Mesenteric fat pad (tissue), 1 donor: ENCODE results near the gene EYA4. TPM values are rescaled to one million over a fixed set of nuclear protein-coding genes. Genes with fewer than 3 reads are reported as not detected.

Source experiments
- DNase-seq: peaks from one replicate; pipeline ENCODE4 v3.0.0-alpha.2; 2020; ENCODE audit warnings: low spot score
- total RNA-seq: library from RNA; stranded (reverse); fragmentation: NEBNext Ultra II Directional; extraction: Animal tissue kit (Norgen Biotek cat#: 25700); gene quantifications from one replicate; pipeline ENCODE4 v1.2.1, GENCODE V29; 2021
- donor health status: DM: yes; HTN: yes; CAD: no.

Gene EYA4
- total RNA-seq, 1 donor from 2014 or later = 1.0 TPM

DNA sequence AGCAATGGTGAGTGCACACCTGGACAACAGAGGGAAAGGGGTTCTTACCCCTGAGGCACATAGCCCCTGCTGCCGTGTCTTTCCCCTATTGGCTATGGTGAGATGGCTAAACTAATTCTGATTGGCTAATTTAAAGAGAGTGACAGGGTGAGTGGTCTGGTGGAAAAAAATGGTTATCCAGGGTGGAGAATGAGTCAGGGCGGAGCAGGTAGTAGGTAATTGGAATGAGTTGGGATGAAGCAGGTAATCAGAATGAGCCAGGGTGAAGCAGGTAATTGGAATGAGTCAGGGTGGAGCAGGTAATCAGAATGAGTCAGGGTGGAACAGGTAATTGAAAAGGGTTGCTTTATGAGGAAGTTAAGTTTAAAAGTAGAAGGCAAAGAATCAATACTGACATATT, 200.3 kb downstream of the EYA4 start:
- no peak for DNase-seq

DNA sequence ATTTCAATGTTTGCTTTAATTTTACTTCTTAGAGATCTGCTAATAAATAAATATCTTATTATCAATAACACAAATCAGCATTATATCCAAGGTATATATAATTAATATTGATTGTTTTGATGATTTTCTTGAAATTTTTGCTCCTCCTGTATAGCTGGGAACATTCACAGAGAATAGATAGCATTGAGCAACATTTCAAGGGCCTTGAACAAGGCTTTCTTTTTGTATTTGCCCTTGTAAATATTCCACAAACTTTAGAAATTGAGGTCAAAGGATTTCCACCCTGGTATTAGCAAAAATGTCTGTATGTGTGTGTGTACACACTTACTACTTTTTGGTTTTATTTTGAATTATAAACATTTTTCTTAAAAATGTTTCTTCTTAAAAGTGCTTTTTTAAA, 205.6 kb downstream of the EYA4 start:
- DNase-seq = no peak

DNA sequence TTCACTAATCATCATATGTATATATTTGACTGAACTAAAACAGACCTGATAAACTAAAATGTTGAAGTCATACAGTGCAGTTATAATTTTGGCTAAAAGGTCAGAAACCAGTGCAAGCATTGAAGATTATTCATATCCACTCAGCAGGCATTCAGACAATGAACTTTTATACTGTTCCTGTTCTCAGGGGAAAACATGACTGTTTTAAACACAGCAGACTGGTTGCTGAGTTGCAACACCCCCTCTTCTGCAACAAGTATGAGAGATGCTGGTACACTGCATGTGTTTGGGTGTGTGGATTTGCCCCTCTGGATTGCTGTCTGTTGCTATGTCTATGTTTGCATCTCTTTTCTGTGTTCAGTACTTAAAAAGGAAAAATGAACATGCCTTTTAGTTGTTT, 206.8 kb downstream of the EYA4 start:
- no peak for DNase-seq

DNA sequence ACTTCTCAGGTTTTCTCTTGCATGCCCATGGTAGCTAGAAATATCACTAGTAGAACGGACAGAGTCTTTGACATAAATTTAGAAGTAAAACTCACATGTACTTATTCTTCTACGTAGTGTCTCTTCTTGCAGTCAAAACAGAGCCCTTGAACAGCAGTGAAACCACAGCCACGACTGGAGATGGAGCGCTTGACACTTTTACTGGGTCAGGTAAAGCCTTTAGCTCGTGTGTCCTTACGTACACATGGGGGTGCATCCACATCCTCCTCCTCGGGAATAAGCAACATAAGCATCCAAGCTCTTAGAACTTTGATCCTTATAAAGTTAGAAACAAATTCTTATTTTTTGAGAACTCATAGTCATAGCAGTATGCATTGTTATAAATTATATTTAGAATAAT, 215.3 kb downstream of the EYA4 start:
- no peak for DNase-seq

DNA sequence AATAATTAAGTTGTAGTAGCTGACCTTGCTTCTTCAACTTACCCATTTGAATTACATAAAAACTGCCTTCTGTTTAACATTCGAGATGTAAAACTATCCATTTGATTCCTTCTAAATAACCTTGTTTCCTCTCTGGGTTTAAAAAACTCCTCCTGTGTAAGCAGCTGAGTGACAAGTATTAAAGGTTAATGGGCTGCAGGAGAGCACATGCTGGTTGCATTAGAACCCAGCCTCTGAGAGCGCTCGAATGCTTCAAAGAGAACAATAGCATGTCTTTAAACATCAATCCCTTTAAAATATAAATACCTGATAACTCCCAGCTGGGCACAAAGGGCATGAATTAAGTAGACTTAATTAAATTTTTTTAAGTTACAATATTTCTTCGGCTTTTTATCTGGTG, 215.8 kb downstream of the EYA4 start:
- no peak for DNase-seq

DNA sequence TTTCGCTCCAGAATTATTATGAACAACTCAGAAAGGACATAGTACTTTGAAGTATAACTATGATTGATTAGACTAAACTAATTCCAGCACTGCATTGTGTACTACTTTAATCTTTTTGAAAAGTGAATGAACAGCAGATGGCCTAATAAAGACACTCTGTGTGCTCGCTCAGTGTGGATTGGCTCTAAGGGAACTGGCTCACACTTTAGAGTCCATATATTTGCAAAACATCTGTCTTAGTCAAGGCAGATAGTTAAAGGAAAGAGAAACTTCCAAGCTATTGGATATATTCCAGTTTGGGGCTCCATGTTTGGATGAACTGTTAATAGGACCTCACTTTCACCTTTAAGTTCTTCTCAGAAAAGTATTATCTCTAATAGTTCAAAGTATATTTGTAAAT, 218.9 kb downstream of the EYA4 start:
- DNase-seq = no peak

DNA sequence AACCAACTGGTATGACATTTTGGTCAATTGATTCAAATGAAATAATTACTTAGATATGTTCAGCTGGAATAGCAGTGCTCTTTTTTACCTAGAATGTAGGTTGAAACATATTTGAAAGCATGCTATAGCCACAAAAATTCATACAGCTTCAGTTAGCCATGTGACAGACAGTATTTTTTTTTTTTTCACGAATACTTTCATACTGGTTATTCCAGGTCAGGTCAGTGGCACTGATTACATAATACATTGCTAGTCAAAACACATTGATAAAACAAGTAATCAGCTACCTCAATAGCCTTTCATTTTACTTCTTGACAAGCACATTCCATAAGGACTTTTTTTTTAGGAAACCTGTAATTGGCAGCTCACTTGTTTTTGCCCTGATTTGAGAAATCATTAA, 222.6 kb downstream of the EYA4 start:
- no peak for DNase-seq

DNA sequence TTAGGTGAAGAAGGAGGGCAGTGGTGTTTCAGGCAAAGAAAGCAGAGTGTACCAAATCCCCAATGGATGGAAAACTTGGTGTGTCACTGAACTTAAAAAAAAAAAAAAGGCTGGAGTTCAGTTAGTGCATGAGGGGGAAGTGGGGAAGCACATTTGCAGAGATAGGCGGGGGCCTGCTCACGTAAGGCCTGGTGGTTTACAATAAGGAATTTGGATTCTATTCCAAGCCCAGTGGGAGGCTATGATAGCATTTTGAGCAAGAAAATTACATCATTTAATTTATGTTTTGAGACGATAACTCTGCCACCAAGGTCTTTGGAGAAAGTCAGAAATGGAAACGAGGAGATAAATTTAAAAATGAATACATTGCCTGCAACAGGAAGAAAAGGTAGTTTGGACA, 225.5 kb downstream of the EYA4 start:
- DNase-seq = no peak

DNA sequence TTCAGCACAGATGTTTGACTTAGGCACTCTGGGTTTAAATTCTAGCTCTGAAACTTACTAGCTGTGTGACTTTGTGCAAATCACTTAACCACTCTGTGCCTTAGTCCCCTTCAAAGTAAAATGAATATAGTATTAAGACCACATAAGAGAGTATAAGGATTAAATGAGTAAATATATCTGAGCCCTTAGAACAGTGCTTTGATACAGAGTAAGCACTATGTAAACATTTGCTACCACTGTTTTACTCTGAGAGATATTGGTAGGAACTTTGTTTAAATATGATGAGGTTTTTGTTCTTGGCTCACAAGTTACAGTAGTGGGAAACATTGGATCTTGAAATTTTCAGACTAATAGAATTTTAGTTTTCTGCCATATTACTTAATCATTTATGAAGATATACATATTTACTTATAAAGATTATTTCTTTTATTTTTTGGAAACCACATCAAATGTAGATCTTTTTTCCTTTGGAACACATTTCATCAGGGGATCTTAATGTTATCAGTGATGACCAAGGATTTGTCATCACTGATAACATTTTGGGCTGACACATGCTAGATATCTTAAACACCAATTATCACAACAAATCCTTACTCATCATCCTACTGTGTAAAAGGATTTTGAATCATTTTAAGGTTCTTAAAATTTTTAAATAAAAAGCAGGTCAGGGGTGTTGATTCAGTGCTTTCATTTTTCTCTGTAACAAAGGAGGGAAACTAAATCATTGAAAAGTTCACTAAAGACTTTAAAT, 226.2 kb downstream of the EYA4 start:
- DNase-seq = no peak

DNA sequence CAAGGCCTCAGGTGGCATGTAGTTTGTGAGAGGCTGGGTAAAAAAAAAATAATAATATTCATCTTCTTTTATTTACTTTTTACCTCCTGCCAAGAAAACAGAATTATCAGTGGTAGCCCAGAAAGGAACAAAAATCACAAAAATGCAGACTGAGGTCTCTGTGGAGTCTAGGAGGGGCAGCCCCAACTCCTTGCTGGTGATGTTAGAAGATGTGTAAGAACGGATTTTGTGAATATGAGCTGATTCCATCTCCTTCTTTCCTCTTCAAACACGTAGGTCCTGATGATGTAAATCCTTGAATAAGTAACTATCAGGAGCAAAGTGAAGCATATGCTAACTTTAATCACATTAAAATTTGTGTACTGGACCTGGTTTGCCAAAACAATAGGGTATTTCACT, 226.8 kb downstream of the EYA4 start:
- DNase-seq = no peak

DNA sequence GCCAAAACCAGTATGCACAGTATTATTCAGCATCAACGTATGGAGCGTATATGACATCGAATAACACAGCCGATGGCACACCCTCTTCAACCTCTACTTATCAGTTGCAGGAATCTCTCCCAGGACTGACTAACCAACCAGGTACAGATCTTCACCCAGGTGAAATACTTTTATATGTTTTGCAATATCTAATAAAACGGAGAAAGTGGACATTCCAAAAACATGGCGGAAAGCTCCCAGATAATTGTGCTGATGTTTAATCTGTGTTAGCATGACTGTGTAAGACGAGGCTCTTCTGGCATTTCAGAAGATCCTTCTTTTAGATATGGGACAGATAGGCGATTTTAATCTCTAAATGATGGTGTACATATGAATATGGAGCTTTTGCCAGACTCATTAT, 227.4 kb downstream of the EYA4 start:
- DNase-seq = no peak

DNA sequence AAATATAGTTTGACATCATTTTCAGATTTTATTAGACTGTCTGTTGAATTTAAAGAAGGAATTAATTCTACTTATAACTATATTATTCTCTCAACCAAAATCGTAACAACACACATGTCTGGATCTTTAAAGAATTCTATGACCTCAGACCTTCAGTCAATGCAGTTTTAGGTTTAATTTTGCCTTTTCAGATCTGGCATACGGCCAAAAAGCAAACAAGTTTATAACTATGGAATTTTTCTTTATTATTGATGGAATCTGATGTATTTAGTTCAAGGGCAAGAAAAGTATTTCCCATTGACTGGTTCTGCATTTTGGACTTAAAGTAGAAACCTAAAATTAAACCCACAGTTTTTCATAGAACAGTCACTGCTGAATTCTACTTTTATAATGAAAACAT, 233.4 kb downstream of the EYA4 start:
- no peak for DNase-seq

DNA sequence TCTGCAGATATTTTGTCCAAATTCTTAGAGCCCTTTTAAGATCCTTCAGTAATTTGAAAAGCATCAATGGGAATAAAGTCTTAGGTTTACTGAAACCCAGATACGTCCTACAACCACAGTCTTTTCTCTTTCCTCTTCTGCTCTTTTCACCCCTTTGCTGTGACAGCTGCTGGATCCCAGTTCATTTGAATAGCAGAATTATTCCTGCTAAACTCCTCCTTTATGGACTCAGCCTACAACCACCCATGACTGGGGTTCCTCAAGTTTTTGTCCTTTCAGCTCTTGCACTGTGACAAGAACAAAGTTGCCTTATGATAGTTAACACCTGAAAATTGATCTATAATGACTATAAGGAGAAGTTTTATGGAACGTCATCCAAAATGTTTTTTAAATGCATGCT, 237.5 kb downstream of the EYA4 start:
- no peak for DNase-seq

DNA sequence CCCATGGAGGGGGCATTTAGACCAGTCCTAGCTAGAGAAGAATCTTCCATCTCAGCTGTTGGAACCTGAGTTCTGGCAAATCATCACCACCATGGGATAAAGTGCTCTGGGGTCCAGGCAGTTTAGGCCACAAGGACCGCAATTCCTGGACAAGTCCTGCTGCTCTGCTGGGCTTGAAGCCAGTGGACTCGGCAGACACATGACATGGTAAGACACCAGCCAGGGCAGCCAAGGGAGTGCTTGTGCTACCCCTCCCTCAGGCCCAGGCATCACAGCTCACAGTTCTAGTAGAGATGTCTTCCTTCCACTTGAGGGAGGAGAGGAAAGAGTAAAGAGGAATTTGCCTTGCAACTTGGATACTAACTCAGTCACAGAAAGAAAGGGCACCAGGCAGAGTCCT, 246.0 kb downstream of the EYA4 start:
- no peak for DNase-seq

DNA sequence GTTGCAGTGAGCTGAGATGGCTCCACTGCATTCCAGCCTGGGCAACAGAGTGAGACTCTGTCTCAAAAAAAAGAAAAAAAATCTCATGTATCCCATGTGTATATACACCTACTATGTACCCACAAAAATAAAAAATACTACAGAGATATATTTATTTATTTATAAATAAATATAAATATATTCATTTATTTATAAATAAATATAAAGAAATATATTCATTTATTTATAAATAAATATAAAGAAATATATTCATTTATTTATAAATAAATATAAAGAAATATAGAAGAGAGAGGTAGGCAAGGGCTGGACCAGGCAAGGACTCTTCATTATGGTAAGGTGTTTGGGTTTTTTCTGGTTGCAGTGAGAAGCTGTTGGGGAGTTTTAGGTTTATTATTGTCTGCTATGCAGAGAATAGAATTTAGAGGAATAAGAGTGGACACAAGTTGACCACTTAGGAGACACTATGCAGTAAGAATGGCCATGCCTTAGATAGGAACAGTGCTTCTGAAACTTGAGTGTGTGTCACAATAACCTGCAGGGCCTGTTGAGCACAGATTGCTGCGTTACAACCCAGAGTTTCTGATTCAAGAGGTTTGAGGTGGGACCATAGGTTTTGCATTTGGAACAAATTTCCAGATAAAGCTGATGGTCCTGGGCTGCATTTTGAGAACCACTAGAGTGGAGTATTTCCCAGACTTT, 254.2 kb downstream of the EYA4 start:
- DNase-seq = no peak

DNA sequence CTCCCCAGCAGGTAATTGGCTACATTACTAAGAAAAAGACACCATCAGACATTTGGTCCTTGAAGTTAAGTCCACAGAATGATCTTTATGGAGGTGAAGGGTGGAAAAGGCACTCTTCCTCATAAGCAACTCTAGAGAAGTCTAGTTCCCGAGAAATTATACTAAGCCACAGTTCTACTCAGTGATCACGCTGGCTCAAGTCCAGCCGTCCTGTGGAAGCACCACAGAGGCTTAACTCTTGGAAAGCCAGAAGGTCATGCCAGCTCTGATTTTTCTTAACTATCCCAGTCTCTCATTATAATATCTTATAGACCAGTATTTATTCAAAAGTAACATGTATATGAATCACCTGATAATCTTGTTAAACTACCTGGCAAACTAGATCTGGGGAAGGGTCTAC, 258.5 kb downstream of the EYA4 start:
- no peak for DNase-seq

DNA sequence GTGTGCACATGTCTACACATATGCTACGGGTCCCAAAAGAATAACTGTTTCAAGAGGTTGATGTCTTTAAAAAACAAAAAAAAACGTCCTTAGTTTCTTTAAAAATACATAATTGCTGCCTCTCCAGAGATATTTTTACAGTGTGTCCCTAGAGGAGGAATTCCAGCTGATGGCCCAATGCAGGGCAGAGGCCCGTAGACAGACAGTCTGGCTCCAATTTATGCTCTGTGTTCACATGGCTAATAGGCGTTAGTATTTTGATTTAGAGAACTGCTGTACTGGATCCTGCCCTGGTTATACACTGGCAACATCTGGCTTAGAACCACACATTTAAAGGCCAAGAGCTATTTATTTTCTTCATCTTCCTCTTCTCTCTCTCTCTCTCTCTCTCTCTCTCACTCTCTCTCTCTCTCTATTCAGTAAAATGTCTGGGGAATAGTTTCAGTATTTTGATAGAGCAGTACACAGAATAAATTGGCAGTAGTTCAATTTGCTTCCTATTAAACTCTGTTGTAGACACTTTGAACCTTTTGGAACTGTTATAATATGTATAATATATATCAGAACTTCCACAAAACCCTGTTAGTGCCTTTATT, 260.6 kb downstream of the EYA4 start:
- no peak for DNase-seq

DNA sequence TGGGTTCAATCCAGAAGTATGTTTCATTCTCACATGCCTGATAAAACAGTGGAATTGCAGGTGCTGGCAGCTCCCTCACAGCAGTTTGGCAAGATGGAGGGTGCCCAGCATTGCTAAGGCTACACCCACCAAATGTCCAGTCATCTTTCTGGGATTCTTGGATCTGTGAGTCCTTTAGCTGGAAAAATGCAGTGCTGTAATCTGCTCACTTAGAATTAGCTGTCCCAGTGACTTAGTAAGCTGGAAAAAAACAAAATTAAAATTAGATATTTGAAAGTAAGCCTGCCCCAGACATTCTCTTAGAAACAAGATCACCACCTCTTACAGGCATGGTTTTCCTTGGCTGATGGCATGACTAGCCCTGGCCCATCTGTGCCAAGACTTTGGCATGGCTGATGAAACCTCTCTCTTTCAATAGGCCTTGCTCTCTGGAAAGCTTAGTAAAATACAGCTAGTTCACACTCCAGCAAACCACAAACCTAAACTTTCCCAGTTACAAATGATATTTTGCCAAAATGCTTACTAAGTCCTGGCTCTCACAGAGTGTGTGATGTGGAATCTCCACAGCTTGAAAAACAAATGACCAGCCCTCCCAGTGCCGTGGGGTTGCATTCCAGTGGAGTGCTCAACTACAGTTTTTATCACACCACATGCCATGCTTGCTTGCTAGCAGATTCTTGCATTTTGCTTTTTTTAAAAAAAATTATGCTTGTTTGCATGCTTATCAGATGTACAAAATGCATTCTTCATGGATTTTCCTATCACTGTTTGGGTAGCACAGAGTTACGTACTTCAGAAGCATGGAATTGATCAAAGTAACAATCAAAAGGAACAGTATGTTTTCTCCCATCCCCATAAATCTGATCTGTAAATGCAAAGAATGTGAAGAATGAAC, 261.5 kb downstream of the EYA4 start:
- DNase-seq = no peak

DNA sequence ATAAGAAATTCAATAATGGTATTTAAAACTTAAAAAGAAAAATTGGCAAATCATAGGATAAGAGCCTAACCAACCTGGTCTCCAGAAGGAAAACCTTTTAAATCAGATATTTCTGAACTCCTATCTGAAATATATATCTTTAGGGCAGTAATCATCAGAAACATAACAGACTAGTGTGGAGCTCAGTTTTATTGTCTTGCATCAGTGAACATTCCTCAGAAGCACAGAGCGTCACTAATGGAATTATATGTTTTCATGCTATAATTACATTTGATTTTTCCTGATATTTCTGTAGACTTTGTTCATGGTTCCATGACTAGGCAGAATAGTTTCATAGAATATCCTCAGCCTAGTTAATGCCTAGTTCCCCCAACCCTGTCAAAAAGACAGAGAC, 262.2 kb downstream of the EYA4 start:
- no peak for DNase-seq

DNA sequence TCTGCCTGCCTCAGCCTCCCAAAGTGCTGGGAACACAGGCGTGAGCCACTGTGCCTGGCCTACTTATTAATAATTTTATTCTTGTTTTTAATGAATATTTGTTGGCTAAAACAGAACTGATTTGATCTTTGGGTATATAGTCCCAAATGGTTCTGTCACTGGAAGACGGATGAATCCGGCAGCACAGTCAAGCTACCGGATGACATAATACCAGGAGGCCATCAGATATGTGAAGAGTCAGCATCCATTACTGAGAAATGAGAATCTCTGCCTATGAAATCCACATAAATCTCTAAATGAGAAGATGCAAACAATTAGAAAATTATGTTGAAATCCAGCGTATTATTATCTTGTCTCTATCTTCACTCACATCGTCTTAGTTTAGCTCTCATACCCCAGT, 263.0 kb downstream of the EYA4 start:
- DNase-seq = no peak

DNA sequence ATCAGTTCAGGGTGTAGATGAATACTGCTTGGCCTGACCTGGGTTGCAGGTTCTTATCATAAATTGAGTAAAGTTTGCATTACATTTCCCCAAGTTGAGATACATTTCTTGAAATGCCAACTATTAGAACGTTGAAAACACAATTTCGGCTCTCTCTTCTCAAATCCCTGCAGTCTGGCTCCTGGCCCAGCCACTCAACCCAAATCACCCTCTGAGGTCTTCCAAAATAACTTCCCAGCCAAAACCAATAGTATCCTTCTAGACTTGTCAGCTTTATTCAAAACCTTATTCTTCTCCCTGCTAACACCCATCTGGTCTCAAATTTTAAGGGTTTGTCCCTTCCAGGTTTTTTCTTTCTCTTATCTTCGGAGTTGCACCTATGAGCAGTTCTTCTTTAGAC, 263.6 kb downstream of the EYA4 start:
- DNase-seq = no peak

DNA sequence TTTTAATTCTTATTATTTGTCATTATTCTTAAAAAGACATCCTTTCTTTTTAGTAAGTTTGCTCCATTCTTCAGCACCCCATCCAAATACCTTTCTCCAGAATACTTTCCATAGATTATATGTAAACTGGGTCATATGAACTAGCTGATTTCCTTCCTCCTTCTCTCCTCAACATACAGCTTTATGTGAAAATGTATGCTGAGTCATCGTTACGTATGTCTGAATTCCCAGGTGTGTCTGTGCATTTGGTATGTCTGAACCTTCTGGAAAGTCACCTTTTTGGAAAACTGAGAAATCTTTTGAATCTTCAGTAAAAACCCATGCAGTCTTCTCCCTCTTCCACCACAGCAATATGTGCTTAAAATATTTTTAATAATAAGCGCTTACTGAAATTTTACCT, 264.5 kb downstream of the EYA4 start:
- DNase-seq = no peak
